K562 (cell line): ENCODE results near the gene ZW10.

ENCODE experiments used
- BHLHE40 ChIP-seq: IDR thresholded peaks from 2 replicates; pipeline ENCODE4 v1.6.1; 2011; ENCODE audit warnings: low read length, improper control_type of control experiment
- EZH2 ChIP-seq: IDR thresholded peaks from 2 replicates; pipeline ENCODE4 v1.6.1; 2012; ENCODE audit warnings: low read depth, mild to moderate bottlenecking, inconsistent platforms, low read length, borderline replicate concordance
- POLR2A ChIP-seq: fragments of 450-650 bp; conservative IDR thresholded peaks from 2 replicates; pipeline ENCODE4 v1.6.1; 2016
- RAD21 ChIP-seq, 2 experiments: fragments of 250-450 bp in 1 of 2; fragments of 450-650 bp in 1 of 2; sonication (Bioruptor Pico) in 1 of 2; formaldehyde crosslinking in 1 of 2; IDR thresholded peaks in 1 of 2; conservative IDR thresholded peaks in 1 of 2; 2 replicates each; pipeline versions ENCODE4 v1.4.0 to v1.8.0; 2020 to 2022; ENCODE audit warnings: mild to moderate bottlenecking in 2 of 2, moderate library complexity in 1 of 2
- SAP30 ChIP-seq: fragments of 200-600 bp; sonication (generic); IDR thresholded peaks from 2 replicates; pipeline ENCODE4 v1.6.1; 2012; ENCODE audit warnings: borderline replicate concordance, low read depth, mild to moderate bottlenecking, moderate library complexity, low read length, control low read depth, inconsistent platforms; ENCODE audit not compliant: insufficient read depth, poor library complexity, severe bottlenecking
- SMARCA5 ChIP-seq: fragments of 450-650 bp; IDR thresholded peaks from 2 replicates; pipeline ENCODE4 v1.6.1; 2016
- SRF ChIP-seq, 2 experiments: fragments of 250-450, 450-650 bp in 1 of 2; sonication (Bioruptor Pico) in 1 of 2; sonication (generic) in 1 of 2; formaldehyde crosslinking; IDR thresholded peaks; 2 replicates each; pipeline versions ENCODE4 v1.5.0 to v1.5.1; 2020 to 2022; ENCODE audit warnings: mild to moderate bottlenecking in 1 of 2, missing genetic modification reagents in 1 of 2
- TBP ChIP-seq: optimal IDR thresholded peaks from 2 replicates; pipeline ENCODE3; 2011; ENCODE audit warnings: low read depth, low read length, improper control_type of control experiment
- TF ChIP-seq, protein P1 (sequence below): fragments of 450-650 bp; formaldehyde crosslinking; IDR thresholded peaks from 2 replicates; pipeline ENCODE4 v1.4.0; 2022; ENCODE audit warnings: missing genetic modification characterization
- TF ChIP-seq, protein P2 (sequence below): sonication (generic); formaldehyde crosslinking; IDR thresholded peaks from 2 replicates; pipeline ENCODE4 v1.4.0; 2020; ENCODE audit warnings: mild to moderate bottlenecking, missing genetic modification reagents
- TF ChIP-seq, protein P3 (sequence below), 3 experiments: IDR thresholded peaks in 2 of 3; conservative IDR thresholded peaks in 1 of 3; 2 replicates each; pipeline ENCODE4 v1.5.1; 2011 to 2012; ENCODE audit warnings: low read length in 3 of 3, mild to moderate bottlenecking in 3 of 3, control low read depth in 2 of 3, improper control_type of control experiment in 1 of 3, inconsistent platforms in 1 of 3, low read depth in 1 of 3, mixed read lengths in 1 of 3, moderate library complexity in 1 of 3; ENCODE audit not compliant: insufficient read depth in 2 of 3

DNA sequence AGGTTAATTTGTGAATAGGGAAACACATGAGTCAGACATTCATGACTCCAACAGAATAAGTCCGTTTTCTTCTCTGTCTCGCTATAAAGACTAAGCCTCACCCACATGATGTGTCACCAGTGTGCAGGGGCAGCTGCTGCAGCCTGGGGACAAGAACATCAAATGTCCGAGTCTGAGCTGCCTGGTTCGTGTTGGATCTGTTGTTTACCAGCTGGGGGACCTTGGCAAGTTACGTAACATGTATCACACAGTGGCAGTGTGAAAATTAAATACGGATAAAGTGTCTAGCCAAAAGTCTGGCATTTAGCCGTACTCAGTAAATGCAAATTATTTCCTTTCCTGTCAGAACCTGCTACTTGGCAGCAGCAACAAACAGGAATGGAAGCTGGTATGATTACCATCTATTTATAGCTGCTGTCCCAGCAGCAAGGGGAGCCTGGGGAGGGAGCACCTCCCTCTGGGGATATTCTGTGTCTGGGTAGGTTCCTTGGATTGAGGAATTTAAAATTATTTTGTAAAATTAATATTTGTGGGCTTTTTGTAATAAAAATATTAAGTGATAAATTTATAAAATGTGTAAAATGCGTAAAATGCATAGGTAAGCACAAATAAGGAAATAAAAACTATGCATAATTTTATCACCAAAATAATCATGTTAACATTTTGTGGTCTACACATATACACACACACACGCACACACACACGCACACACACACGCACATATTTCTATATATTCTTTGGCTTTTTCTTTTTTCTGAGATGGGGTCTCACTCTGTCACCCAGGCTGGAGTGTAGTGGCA lies 4.8 kb upstream of the ZW10 start:
- no peak for TF ChIP-seq SRF (CRISPR knock-in tag; IDR thresholded peaks at IDR 0.05)
- TF ChIP-seq POLR2A, result no peak
- TF ChIP-seq, protein P1, sequence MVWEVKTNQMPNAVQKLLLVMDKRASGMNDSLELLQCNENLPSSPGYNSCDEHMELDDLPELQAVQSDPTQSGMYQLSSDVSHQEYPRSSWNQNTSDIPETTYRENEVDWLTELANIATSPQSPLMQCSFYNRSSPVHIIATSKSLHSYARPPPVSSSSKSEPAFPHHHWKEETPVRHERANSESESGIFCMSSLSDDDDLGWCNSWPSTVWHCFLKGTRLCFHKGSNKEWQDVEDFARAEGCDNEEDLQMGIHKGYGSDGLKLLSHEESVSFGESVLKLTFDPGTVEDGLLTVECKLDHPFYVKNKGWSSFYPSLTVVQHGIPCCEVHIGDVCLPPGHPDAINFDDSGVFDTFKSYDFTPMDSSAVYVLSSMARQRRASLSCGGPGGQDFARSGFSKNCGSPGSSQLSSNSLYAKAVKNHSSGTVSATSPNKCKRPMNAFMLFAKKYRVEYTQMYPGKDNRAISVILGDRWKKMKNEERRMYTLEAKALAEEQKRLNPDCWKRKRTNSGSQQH (CRISPR knock-in tag), result no peak
- TF ChIP-seq RAD21 (CRISPR knock-in tag; conservative IDR thresholded peaks at IDR 0.05 in 1 of 2, IDR thresholded peaks at IDR 0.05 in 1 of 2), result no peak
- no peak for TF ChIP-seq SMARCA5
- TF ChIP-seq, protein P2, sequence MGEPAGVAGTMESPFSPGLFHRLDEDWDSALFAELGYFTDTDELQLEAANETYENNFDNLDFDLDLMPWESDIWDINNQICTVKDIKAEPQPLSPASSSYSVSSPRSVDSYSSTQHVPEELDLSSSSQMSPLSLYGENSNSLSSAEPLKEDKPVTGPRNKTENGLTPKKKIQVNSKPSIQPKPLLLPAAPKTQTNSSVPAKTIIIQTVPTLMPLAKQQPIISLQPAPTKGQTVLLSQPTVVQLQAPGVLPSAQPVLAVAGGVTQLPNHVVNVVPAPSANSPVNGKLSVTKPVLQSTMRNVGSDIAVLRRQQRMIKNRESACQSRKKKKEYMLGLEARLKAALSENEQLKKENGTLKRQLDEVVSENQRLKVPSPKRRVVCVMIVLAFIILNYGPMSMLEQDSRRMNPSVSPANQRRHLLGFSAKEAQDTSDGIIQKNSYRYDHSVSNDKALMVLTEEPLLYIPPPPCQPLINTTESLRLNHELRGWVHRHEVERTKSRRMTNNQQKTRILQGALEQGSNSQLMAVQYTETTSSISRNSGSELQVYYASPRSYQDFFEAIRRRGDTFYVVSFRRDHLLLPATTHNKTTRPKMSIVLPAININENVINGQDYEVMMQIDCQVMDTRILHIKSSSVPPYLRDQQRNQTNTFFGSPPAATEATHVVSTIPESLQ, result no peak
- TF ChIP-seq EZH2, result no peak
- TF ChIP-seq TBP, result no peak
- no peak for TF ChIP-seq BHLHE40
- TF ChIP-seq, protein P3, sequence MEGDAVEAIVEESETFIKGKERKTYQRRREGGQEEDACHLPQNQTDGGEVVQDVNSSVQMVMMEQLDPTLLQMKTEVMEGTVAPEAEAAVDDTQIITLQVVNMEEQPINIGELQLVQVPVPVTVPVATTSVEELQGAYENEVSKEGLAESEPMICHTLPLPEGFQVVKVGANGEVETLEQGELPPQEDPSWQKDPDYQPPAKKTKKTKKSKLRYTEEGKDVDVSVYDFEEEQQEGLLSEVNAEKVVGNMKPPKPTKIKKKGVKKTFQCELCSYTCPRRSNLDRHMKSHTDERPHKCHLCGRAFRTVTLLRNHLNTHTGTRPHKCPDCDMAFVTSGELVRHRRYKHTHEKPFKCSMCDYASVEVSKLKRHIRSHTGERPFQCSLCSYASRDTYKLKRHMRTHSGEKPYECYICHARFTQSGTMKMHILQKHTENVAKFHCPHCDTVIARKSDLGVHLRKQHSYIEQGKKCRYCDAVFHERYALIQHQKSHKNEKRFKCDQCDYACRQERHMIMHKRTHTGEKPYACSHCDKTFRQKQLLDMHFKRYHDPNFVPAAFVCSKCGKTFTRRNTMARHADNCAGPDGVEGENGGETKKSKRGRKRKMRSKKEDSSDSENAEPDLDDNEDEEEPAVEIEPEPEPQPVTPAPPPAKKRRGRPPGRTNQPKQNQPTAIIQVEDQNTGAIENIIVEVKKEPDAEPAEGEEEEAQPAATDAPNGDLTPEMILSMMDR (IDR thresholded peaks at IDR 0.05 in 2 of 3, conservative IDR thresholded peaks at IDR 0.05 in 1 of 3; ENCODE audit: insufficient read depth in 2 of 3, low read depth in 1 of 3, low read length in 3 of 3), result no peak
- TF ChIP-seq SAP30, result no peak
